WTC11 (cell line): ENCODE data around the gene NEMP2. TPM values are rescaled to one million over a fixed set of nuclear protein-coding genes. Genes with fewer than 3 reads are reported as not detected.
"Not testable (repeated sequence)": the region's sequence is repeated elsewhere in the genome, so short reads cannot be mapped to it uniquely, and the experiment has no call there.

ENCODE experiments used
- ATAC-seq: fragments of 200-7000 bp; cut with Tn5 transposase; 2 replicates; pipeline ENCODE4 v1.10.0; 2021; ENCODE audit warnings: mild to moderate bottlenecking, moderate library complexity
- CTCF ChIA-PET: fragments of 300-600 bp; sonication (Branson Sonifier 250); formaldehyde crosslinking; loops from one replicate; lab custom pipeline; 2021; ENCODE audit warnings: antibody characterized with exemption; lab: Charles Lee
- POLR2A ChIA-PET: fragments of 350-600 bp; sonication (Branson Sonifier 250); formaldehyde crosslinking; loops from one replicate; lab custom pipeline; 2021; ENCODE audit warnings: antibody characterized with exemption; lab: Charles Lee
- DNase-seq: peaks from one replicate; pipeline ENCODE4 v3.0.0; 2021; ENCODE audit warnings: low spot score
- H3K27ac Mint-ChIP-seq: 2 replicates; pipeline ENCODE4 v1.8.0; 2021; ENCODE audit warnings: mixed read lengths
- H3K27me3 Mint-ChIP-seq: 2 replicates; pipeline ENCODE4 v1.8.0; 2021; ENCODE audit warnings: low read depth, mild to moderate bottlenecking, moderate library complexity, mixed read lengths
- H3K36me3 Mint-ChIP-seq: 2 replicates; pipeline ENCODE4 v1.8.0; 2021; ENCODE audit warnings: mixed read lengths
- H3K4me1 Mint-ChIP-seq: 2 replicates; pipeline ENCODE4 v1.8.0; 2022; ENCODE audit warnings: mixed read lengths
- H3K4me3 Mint-ChIP-seq: 2 replicates; pipeline ENCODE4 v1.8.0; 2021; ENCODE audit warnings: mild to moderate bottlenecking, moderate library complexity, mixed read lengths
- H3K9me3 Mint-ChIP-seq: 2 replicates; pipeline ENCODE4 v1.8.0; 2021; ENCODE audit warnings: mixed read lengths
- ATF1 ChIP-seq: sonication (generic); formaldehyde crosslinking; IDR thresholded peaks from 2 replicates; pipeline ENCODE4 v1.8.1; 2023; ENCODE audit warnings: mild to moderate bottlenecking, moderate library complexity, missing genetic modification reagents
- ERG ChIP-seq: fragments of 250-450 bp; sonication (Bioruptor Pico); IDR thresholded peaks from 2 replicates; pipeline ENCODE4 v1.8.0; 2021; ENCODE audit warnings: mild to moderate bottlenecking
- FOXK1 ChIP-seq: sonication (generic); formaldehyde crosslinking; IDR thresholded peaks from 2 replicates; pipeline ENCODE4 v1.8.0; 2022; ENCODE audit warnings: mild to moderate bottlenecking, moderate library complexity, missing genetic modification reagents
- HMGA2 ChIP-seq: fragments of 250-450 bp; sonication (Bioruptor Pico); IDR thresholded peaks from 2 replicates; pipeline ENCODE4 v1.4.0; 2021; ENCODE audit warnings: mild to moderate bottlenecking, moderate library complexity
- JAZF1 ChIP-seq: fragments of 250-450 bp; sonication (Bioruptor Pico); IDR thresholded peaks from 2 replicates; pipeline ENCODE4 v1.9.0; 2021; ENCODE audit warnings: moderate library complexity, mild to moderate bottlenecking, inconsistent platforms
- NFE2L1 ChIP-seq: sonication (generic); formaldehyde crosslinking; IDR thresholded peaks from 2 replicates; pipeline ENCODE4 v1.8.1; 2023; ENCODE audit warnings: missing genetic modification reagents
- OVOL2 ChIP-seq: fragments of 250-450 bp; sonication (Bioruptor Pico); IDR thresholded peaks from 2 replicates; pipeline ENCODE4 v1.9.0; 2021; ENCODE audit warnings: mild to moderate bottlenecking, borderline replicate concordance
- RORB ChIP-seq: fragments of 250-450 bp; sonication (Bioruptor Pico); IDR thresholded peaks from 2 replicates; pipeline ENCODE4 v1.9.0; 2021; ENCODE audit warnings: mild to moderate bottlenecking
- SMAD4 ChIP-seq: sonication (generic); formaldehyde crosslinking; IDR thresholded peaks from 2 replicates; pipeline ENCODE4 v1.8.0; 2022; ENCODE audit warnings: mild to moderate bottlenecking, missing genetic modification reagents
- TCF7 ChIP-seq: sonication (generic); formaldehyde crosslinking; IDR thresholded peaks from 2 replicates; pipeline ENCODE4 v1.8.0; 2022; ENCODE audit warnings: mild to moderate bottlenecking, low read depth, missing genetic modification reagents, moderate library complexity
- ZNF317 ChIP-seq: sonication (generic); formaldehyde crosslinking; IDR thresholded peaks from 2 replicates; pipeline ENCODE4 v1.8.1; 2023; ENCODE audit warnings: low read depth, mild to moderate bottlenecking, moderate library complexity, missing genetic modification reagents, borderline replicate concordance
- ZNF425 ChIP-seq: fragments of 250-450 bp; sonication (Bioruptor Pico); conservative IDR thresholded peaks from 2 replicates; pipeline ENCODE4 v1.9.0; 2021; ENCODE audit warnings: mild to moderate bottlenecking
- total RNA-seq: library from RNA; stranded (reverse); gene quantifications from 3 replicates; pipeline ENCODE4 v1.2.3, GENCODE V29; 2021
- TF ChIP-seq, protein P1 (sequence below): sonication (generic); formaldehyde crosslinking; IDR thresholded peaks from 2 replicates; pipeline ENCODE4 v1.8.1; 2023; ENCODE audit warnings: mild to moderate bottlenecking, missing genetic modification reagents, borderline replicate concordance
- TF ChIP-seq, protein P2 (sequence below): sonication (generic); formaldehyde crosslinking; IDR thresholded peaks from 2 replicates; pipeline ENCODE4 v1.8.1; 2023; ENCODE audit warnings: mild to moderate bottlenecking, missing genetic modification reagents, moderate library complexity
- TF ChIP-seq, protein P3 (sequence below): fragments of 250-450 bp; sonication (Bioruptor Pico); IDR thresholded peaks from 2 replicates; pipeline ENCODE4 v1.9.0; 2021; ENCODE audit warnings: mild to moderate bottlenecking, borderline replicate concordance

Gene NEMP2
- total RNA-seq, 1 experiment from 2014 or later: 7.2 TPM

GRCh38 chr2:190511104-190511503, 23.4 kb downstream of the NEMP2 start:
- Mint-ChIP-seq H3K27ac (no peak overlapping the region), H3K9me3 (no peaks in the 10 kb centered on the region), H3K27me3 (no peaks in the 10 kb centered on the region), H3K4me1 (no peaks in the 10 kb centered on the region), H3K4me3 (no peak overlapping the region), H3K36me3 (no peaks in the 10 kb centered on the region)
- TF ChIP-seq HMGA2 (peak; percentile 70; the same call in 1 of the 2 replicates), RORB (no peak), ZNF425 (CRISPR knock-in tag) (no peak)
- TF ChIP-seq, protein P1, sequence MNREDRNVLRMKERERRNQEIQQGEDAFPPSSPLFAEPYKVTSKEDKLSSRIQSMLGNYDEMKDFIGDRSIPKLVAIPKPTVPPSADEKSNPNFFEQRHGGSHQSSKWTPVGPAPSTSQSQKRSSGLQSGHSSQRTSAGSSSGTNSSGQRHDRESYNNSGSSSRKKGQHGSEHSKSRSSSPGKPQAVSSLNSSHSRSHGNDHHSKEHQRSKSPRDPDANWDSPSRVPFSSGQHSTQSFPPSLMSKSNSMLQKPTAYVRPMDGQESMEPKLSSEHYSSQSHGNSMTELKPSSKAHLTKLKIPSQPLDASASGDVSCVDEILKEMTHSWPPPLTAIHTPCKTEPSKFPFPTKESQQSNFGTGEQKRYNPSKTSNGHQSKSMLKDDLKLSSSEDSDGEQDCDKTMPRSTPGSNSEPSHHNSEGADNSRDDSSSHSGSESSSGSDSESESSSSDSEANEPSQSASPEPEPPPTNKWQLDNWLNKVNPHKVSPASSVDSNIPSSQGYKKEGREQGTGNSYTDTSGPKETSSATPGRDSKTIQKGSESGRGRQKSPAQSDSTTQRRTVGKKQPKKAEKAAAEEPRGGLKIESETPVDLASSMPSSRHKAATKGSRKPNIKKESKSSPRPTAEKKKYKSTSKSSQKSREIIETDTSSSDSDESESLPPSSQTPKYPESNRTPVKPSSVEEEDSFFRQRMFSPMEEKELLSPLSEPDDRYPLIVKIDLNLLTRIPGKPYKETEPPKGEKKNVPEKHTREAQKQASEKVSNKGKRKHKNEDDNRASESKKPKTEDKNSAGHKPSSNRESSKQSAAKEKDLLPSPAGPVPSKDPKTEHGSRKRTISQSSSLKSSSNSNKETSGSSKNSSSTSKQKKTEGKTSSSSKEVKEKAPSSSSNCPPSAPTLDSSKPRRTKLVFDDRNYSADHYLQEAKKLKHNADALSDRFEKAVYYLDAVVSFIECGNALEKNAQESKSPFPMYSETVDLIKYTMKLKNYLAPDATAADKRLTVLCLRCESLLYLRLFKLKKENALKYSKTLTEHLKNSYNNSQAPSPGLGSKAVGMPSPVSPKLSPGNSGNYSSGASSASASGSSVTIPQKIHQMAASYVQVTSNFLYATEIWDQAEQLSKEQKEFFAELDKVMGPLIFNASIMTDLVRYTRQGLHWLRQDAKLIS (CRISPR knock-in tag): no peak
- no peak for ATAC-seq
- ChIA-PET CTCF (interaction anchor here (0.6 to 2.4 kb wide), 5 partner anchors 29 to 175 kb away, joined by 3 to 9 read pairs (median 3); no protein-coding TSS in a partner anchor), POLR2A (no interaction called here)
- DNase-seq: no peak

DNA sequence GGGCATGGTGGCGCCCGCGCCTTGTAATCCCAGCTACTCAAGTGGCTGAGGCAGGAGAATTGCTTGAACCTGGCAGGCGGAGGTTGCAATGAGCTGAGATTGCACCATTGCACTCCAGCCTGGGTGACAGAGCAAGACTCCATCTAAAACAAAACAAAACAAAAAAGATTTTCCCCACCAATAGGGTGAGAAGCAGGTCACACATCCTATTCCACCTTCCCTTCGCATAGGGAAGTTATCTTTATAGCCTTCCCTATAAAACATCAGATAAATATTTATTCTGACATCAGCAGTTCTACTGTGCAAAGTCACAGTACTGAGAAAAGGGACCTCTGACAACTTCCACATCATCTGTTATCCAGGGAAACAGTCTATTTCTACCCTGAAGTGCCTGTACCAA, 24.6 kb downstream of the NEMP2 start:
- CTCF ChIA-PET: interaction anchor here (2.4 kb wide), 1 partner anchor 127 kb away, joined by 9 read pairs; no protein-coding TSS in a partner anchor
- H3K27me3 Mint-ChIP-seq, ATAC-seq, H3K4me1 Mint-ChIP-seq, H3K9me3 Mint-ChIP-seq, H3K4me3 Mint-ChIP-seq, H3K27ac Mint-ChIP-seq, DNase-seq, POLR2A ChIA-PET, H3K36me3 Mint-ChIP-seq: not testable (repeated sequence)

DNA sequence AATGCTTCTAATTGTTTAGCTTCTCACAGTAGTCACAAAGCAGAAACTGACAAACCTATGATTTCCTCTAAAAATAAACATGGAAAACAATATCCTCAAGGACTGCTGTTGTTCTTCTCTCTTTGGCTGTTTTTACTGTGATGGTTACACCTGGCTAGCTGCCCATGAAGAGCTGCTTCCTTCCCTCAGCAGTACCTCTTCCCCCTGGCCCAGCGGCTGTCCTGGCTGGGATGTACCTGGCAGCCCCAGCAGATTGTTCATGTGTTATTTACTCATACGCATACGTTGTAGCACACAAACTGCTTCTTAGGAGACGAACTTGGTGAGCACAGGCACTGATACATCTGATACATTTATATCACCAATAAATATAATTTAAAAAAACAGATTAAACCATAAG, 27.4 kb downstream of the NEMP2 start:
- POLR2A ChIA-PET: no interaction called here
- H3K4me1 Mint-ChIP-seq: peaks cover 5% of the 10 kb centered on the region
- no peak overlapping the region for H3K27ac Mint-ChIP-seq
- no peaks in the 10 kb centered on the region for H3K36me3 Mint-ChIP-seq
- H3K9me3 Mint-ChIP-seq: no peaks in the 10 kb centered on the region
- no peak for ATAC-seq
- TF ChIP-seq JAZF1 (CRISPR knock-in tag) (no peak), TCF7 (CRISPR knock-in tag) (no peak), FOXK1 (CRISPR knock-in tag) (no peak), NFE2L1 (CRISPR knock-in tag) (no peak)
- TF ChIP-seq, protein P2, sequence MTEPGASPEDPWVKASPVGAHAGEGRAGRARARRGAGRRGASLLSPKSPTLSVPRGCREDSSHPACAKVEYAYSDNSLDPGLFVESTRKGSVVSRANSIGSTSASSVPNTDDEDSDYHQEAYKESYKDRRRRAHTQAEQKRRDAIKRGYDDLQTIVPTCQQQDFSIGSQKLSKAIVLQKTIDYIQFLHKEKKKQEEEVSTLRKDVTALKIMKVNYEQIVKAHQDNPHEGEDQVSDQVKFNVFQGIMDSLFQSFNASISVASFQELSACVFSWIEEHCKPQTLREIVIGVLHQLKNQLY (CRISPR knock-in tag): no peak
- DNase-seq: no peak
- no peak overlapping the region for H3K4me3 Mint-ChIP-seq
- H3K27me3 Mint-ChIP-seq: no peaks in the 10 kb centered on the region
- CTCF ChIA-PET: no interaction called here

- Mint-ChIP-seq H3K27ac (no peak overlapping the region), H3K9me3 (no peaks in the 10 kb centered on the region), H3K36me3 (no peaks in the 10 kb centered on the region), H3K27me3 (no peaks in the 10 kb centered on the region), H3K4me1 (peaks cover 5% of the 10 kb centered on the region), H3K4me3 (no peak overlapping the region)
- no peak for ATAC-seq
- CTCF ChIA-PET: no interaction called here
- POLR2A ChIA-PET: no interaction called here
- DNase-seq: no peak
- TF ChIP-seq OVOL2 (no peak), SMAD4 (CRISPR knock-in tag) (no peak), ATF1 (CRISPR knock-in tag) (no peak), ERG (CRISPR knock-in tag) (no peak), ZNF317 (CRISPR knock-in tag) (no peak)
- TF ChIP-seq, protein P3, sequence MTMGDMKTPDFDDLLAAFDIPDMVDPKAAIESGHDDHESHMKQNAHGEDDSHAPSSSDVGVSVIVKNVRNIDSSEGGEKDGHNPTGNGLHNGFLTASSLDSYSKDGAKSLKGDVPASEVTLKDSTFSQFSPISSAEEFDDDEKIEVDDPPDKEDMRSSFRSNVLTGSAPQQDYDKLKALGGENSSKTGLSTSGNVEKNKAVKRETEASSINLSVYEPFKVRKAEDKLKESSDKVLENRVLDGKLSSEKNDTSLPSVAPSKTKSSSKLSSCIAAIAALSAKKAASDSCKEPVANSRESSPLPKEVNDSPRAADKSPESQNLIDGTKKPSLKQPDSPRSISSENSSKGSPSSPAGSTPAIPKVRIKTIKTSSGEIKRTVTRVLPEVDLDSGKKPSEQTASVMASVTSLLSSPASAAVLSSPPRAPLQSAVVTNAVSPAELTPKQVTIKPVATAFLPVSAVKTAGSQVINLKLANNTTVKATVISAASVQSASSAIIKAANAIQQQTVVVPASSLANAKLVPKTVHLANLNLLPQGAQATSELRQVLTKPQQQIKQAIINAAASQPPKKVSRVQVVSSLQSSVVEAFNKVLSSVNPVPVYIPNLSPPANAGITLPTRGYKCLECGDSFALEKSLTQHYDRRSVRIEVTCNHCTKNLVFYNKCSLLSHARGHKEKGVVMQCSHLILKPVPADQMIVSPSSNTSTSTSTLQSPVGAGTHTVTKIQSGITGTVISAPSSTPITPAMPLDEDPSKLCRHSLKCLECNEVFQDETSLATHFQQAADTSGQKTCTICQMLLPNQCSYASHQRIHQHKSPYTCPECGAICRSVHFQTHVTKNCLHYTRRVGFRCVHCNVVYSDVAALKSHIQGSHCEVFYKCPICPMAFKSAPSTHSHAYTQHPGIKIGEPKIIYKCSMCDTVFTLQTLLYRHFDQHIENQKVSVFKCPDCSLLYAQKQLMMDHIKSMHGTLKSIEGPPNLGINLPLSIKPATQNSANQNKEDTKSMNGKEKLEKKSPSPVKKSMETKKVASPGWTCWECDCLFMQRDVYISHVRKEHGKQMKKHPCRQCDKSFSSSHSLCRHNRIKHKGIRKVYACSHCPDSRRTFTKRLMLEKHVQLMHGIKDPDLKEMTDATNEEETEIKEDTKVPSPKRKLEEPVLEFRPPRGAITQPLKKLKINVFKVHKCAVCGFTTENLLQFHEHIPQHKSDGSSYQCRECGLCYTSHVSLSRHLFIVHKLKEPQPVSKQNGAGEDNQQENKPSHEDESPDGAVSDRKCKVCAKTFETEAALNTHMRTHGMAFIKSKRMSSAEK: no peak
These were observed 27.9 kb downstream of the NEMP2 start for GRCh38 chr2:190506666-190507065.
